ENCODE measurements around the gene CHD5.
"Not testable (repeated sequence)": the region's sequence is repeated elsewhere in the genome, so short reads cannot be mapped to it uniquely, and the experiment has no call there.

CHD5 gene

GRCh38 chr1:6180268-6180706 lies at the start of gene CHD5:
TSS of gene CHD5 (minus strand) at chr1:6180321. CDS start at chr1:6180023, 298 bp downstream.
- H3K27me3 ChIP-seq (ENCODE audit: control insufficient read depth in 1 of 2, insufficient read depth in 2 of 2, low read length in 2 of 2) = peaks cover 25 to 33% of the 10 kb centered on the region in 2 donors
- no peaks in the 10 kb centered on the region for H3K9me3 ChIP-seq (ENCODE audit: control insufficient read depth in 2 of 2, low read length in 2 of 2)
- H3K27ac ChIP-seq (ENCODE audit: low read length) = peak within 1 kb of the TSS; percentile 24
- H3K36me3 ChIP-seq (ENCODE audit: control insufficient read depth in 2 of 2, insufficient read depth in 2 of 2, low read length in 2 of 2) = peaks cover 0 to 2% of the 10 kb centered on the region in 2 donors
- H3K4me3 ChIP-seq (ENCODE audit: low read length in 2 of 2) = peak within 1 kb of the TSS in 1 of 2 donors; percentile 69
- no peak within 1 kb of the TSS for H3K9ac ChIP-seq (ENCODE audit: low read length in 2 of 2)
- H3K4me1 ChIP-seq (ENCODE audit: control insufficient read depth, insufficient read depth, low read length) = peaks cover 18% of the 10 kb centered on the region

GRCh38 chr1:6225651-6226050 lies 45.5 kb upstream of the CHD5 start:
- Histone ChIP-seq H3K4me1 (ENCODE audit: control insufficient read depth, insufficient read depth, low read length) (no peaks in the 10 kb centered on the region), H3K27ac (ENCODE audit: low read length) (no peak overlapping the region), H3K36me3 (ENCODE audit: control insufficient read depth in 2 of 2, insufficient read depth in 2 of 2, low read length in 2 of 2) (peaks cover 32 to 39% of the 10 kb centered on the region in 2 donors), H3K4me3 (ENCODE audit: low read length in 2 of 2) (no peak overlapping the region), H3K9ac (ENCODE audit: low read length in 2 of 2) (no peak overlapping the region), H3K9me3 (ENCODE audit: control insufficient read depth in 2 of 2, low read length in 2 of 2) (no peaks in the 10 kb centered on the region), H3K27me3 (ENCODE audit: control insufficient read depth in 1 of 2, insufficient read depth in 2 of 2, low read length in 2 of 2) (no peaks in the 10 kb centered on the region)

- Histone ChIP-seq H3K9ac (ENCODE audit: low read length in 2 of 2) (no peak overlapping the region), H3K27ac (ENCODE audit: low read length) (no peak overlapping the region), H3K4me3 (ENCODE audit: low read length in 2 of 2) (no peak overlapping the region), H3K4me1 (ENCODE audit: control insufficient read depth, insufficient read depth, low read length) (no peaks in the 10 kb centered on the region), H3K36me3 (ENCODE audit: control insufficient read depth in 2 of 2, insufficient read depth in 2 of 2, low read length in 2 of 2) (peaks cover 33 to 39% of the 10 kb centered on the region in 2 donors), H3K27me3 (ENCODE audit: control insufficient read depth in 1 of 2, insufficient read depth in 2 of 2, low read length in 2 of 2) (no peaks in the 10 kb centered on the region), H3K9me3 (ENCODE audit: control insufficient read depth in 2 of 2, low read length in 2 of 2) (no peaks in the 10 kb centered on the region)
Observed at GRCh38 chr1:6224718-6225117, 44.6 kb upstream of the CHD5 start.

- H3K4me1 ChIP-seq (ENCODE audit: control insufficient read depth, insufficient read depth, low read length) = no peaks in the 10 kb centered on the region
- H3K36me3 ChIP-seq (ENCODE audit: control insufficient read depth in 2 of 2, insufficient read depth in 2 of 2, low read length in 2 of 2) = peaks cover 32 to 37% of the 10 kb centered on the region in 2 donors
- H3K4me3 ChIP-seq (ENCODE audit: low read length in 2 of 2) = no peak overlapping the region
- H3K9ac ChIP-seq (ENCODE audit: low read length in 2 of 2) = no peak overlapping the region
- H3K9me3 ChIP-seq (ENCODE audit: control insufficient read depth in 2 of 2, low read length in 2 of 2) = no peaks in the 10 kb centered on the region
- no peak overlapping the region for H3K27ac ChIP-seq (ENCODE audit: low read length)
- H3K27me3 ChIP-seq (ENCODE audit: control insufficient read depth in 1 of 2, insufficient read depth in 2 of 2, low read length in 2 of 2) = no peaks in the 10 kb centered on the region
Observed at GRCh38 chr1:6223617-6224016, 43.5 kb upstream of the CHD5 start.

GRCh38 chr1:6222636-6223035 lies 42.5 kb upstream of the CHD5 start:
- Histone ChIP-seq H3K4me3 (ENCODE audit: low read length in 2 of 2) (no peak overlapping the region), H3K9ac (ENCODE audit: low read length in 2 of 2) (no peak overlapping the region), H3K36me3 (ENCODE audit: control insufficient read depth in 2 of 2, insufficient read depth in 2 of 2, low read length in 2 of 2) (peaks cover 32 to 35% of the 10 kb centered on the region in 2 donors), H3K4me1 (ENCODE audit: control insufficient read depth, insufficient read depth, low read length) (no peaks in the 10 kb centered on the region), H3K9me3 (ENCODE audit: control insufficient read depth in 2 of 2, low read length in 2 of 2) (no peaks in the 10 kb centered on the region), H3K27ac (ENCODE audit: low read length) (no peak overlapping the region), H3K27me3 (ENCODE audit: control insufficient read depth in 1 of 2, insufficient read depth in 2 of 2, low read length in 2 of 2) (no peaks in the 10 kb centered on the region)

- Histone ChIP-seq H3K4me3 (ENCODE audit: low read length in 2 of 2) (no peak overlapping the region), H3K9ac (ENCODE audit: low read length in 2 of 2) (no peak overlapping the region), H3K4me1 (ENCODE audit: control insufficient read depth, insufficient read depth, low read length) (no peaks in the 10 kb centered on the region), H3K27me3 (ENCODE audit: control insufficient read depth in 1 of 2, insufficient read depth in 2 of 2, low read length in 2 of 2) (no peaks in the 10 kb centered on the region), H3K36me3 (ENCODE audit: control insufficient read depth in 2 of 2, insufficient read depth in 2 of 2, low read length in 2 of 2) (peaks cover 25 to 27% of the 10 kb centered on the region in 2 donors), H3K9me3 (ENCODE audit: control insufficient read depth in 2 of 2, low read length in 2 of 2) (no peaks in the 10 kb centered on the region), H3K27ac (ENCODE audit: low read length) (no peak overlapping the region)
Observed at GRCh38 chr1:6221210-6221784, 41.2 kb upstream of the CHD5 start.

GRCh38 chr1:6220236-6220635 lies 40.1 kb upstream of the CHD5 start:
- Histone ChIP-seq H3K36me3 (ENCODE audit: control insufficient read depth in 2 of 2, insufficient read depth in 2 of 2, low read length in 2 of 2) (peaks cover 21 to 22% of the 10 kb centered on the region in 2 donors), H3K9ac (ENCODE audit: low read length in 2 of 2) (no peak overlapping the region)

GRCh38 chr1:6219641-6220040 lies 39.5 kb upstream of the CHD5 start:
- not testable (repeated sequence) for H3K27me3 ChIP-seq (ENCODE audit: control insufficient read depth in 1 of 2, insufficient read depth in 2 of 2, low read length in 2 of 2); H3K27ac ChIP-seq (ENCODE audit: low read length); H3K9ac ChIP-seq (ENCODE audit: low read length in 2 of 2); H3K4me1 ChIP-seq (ENCODE audit: control insufficient read depth, insufficient read depth, low read length); H3K4me3 ChIP-seq (ENCODE audit: low read length in 2 of 2); H3K9me3 ChIP-seq (ENCODE audit: control insufficient read depth in 2 of 2, low read length in 2 of 2)
- H3K36me3 ChIP-seq (ENCODE audit: control insufficient read depth in 2 of 2, insufficient read depth in 2 of 2, low read length in 2 of 2) = peaks cover 15 to 16% of the 10 kb centered on the region in 2 donors

More at GRCh38 chr1:6220236-6220635, 40.1 kb upstream of the CHD5 start:
- no peaks in the 10 kb centered on the region for H3K27me3 ChIP-seq (ENCODE audit: control insufficient read depth in 1 of 2, insufficient read depth in 2 of 2, low read length in 2 of 2)
- H3K9me3 ChIP-seq (ENCODE audit: control insufficient read depth in 2 of 2, low read length in 2 of 2) = no peaks in the 10 kb centered on the region
- no peak overlapping the region for H3K4me3 ChIP-seq (ENCODE audit: low read length in 2 of 2)
- no peak overlapping the region for H3K27ac ChIP-seq (ENCODE audit: low read length)
- H3K4me1 ChIP-seq (ENCODE audit: control insufficient read depth, insufficient read depth, low read length) = no peaks in the 10 kb centered on the region

GRCh38 chr1:6218375-6219164 lies 38.4 kb upstream of the CHD5 start:
- Histone ChIP-seq H3K9ac (ENCODE audit: low read length in 2 of 2) (no peak overlapping the region), H3K4me3 (ENCODE audit: low read length in 2 of 2) (no peak overlapping the region), H3K9me3 (ENCODE audit: control insufficient read depth in 2 of 2, low read length in 2 of 2) (no peaks in the 10 kb centered on the region), H3K4me1 (ENCODE audit: control insufficient read depth, insufficient read depth, low read length) (no peaks in the 10 kb centered on the region), H3K36me3 (ENCODE audit: control insufficient read depth in 2 of 2, insufficient read depth in 2 of 2, low read length in 2 of 2) (peaks cover 5 to 6% of the 10 kb centered on the region in 2 donors), H3K27ac (ENCODE audit: low read length) (no peak overlapping the region), H3K27me3 (ENCODE audit: control insufficient read depth in 1 of 2, insufficient read depth in 2 of 2, low read length in 2 of 2) (no peaks in the 10 kb centered on the region)

- Histone ChIP-seq H3K27ac (ENCODE audit: low read length) (no peak overlapping the region), H3K4me3 (ENCODE audit: low read length in 2 of 2) (no peak overlapping the region), H3K9ac (ENCODE audit: low read length in 2 of 2) (no peak overlapping the region), H3K9me3 (ENCODE audit: control insufficient read depth in 2 of 2, low read length in 2 of 2) (no peaks in the 10 kb centered on the region), H3K36me3 (ENCODE audit: control insufficient read depth in 2 of 2, insufficient read depth in 2 of 2, low read length in 2 of 2) (peaks cover 0 to 3% of the 10 kb centered on the region in 2 donors), H3K4me1 (ENCODE audit: control insufficient read depth, insufficient read depth, low read length) (peaks cover 18% of the 10 kb centered on the region), H3K27me3 (ENCODE audit: control insufficient read depth in 1 of 2, insufficient read depth in 2 of 2, low read length in 2 of 2) (no peaks in the 10 kb centered on the region)
Observed at GRCh38 chr1:6212193-6212959, 32.3 kb upstream of the CHD5 start.
